Right forelimb (tissue), 1 donor: ENCODE measurements around the gene DGKZ.

Experiments
- DNase-seq: peaks from one replicate; pipeline ENCODE4 v3.0.0-alpha.2; 2018

Gene DGKZ

DNA sequence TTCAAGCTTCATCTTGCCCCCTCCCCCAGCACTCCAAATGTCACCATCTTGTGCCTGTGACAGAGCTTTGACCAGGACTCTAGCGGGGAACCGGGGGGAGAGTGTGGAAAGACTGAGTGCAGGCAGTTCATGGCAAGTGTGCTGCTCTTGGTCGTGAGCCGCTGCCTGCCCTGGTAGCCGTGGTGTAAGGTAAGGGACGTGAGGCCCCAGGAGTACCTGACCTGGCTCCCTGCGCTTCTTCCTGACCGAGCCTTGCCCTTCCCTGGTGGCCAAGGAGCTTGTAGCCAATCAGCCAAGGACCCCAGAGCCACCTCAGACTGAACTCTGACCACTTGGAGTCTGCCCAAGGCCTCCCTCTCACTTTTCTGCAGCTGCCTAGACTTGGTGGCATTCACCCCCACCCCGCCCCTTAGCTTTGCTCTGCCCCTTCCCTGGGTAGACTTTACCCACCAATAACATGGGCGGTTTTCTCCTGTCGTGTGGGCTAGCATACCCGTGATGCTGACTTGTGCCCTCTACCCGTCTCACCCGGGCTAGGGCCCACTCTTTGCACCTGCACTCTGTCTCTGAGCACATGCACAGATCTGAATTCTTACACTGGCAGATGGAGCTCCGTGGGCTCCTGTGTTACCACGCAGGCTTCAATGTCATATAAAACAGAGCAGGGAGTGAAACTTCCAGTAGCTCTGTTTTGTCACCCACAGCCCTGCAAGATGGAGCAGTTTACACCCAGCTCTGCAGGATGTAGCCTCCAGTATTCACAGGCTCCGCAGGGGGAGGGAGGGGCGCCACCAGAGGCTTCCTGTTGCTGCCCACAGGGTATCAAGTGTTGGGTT is 1.5 kb downstream of the DGKZ start:
- DNase-seq: no peak

GRCh38 chr11:46350695-46351094 is 3.4 kb downstream of the DGKZ start:
- DNase-seq: no peak

DNA sequence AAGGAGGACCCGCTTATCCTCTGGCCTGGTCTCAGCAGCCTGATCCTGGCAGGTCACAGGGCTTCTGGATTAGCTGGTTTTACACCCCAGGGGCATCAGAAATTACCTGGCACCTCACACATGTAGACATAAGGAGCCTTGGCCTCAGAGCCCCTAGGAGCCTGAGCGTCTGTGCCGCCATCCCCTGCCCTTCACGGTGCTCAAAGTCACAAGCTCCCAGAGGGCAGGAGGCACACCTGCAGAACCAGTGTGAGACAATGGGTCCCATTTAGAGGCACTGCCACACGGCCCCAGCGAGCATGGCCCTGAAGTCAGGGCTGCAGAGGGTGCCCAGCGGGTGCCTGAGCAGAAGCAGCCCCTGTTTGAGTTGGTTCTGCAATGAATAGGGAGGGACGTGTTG is 3.9 kb downstream of the DGKZ start:
- no peak for DNase-seq

DNA sequence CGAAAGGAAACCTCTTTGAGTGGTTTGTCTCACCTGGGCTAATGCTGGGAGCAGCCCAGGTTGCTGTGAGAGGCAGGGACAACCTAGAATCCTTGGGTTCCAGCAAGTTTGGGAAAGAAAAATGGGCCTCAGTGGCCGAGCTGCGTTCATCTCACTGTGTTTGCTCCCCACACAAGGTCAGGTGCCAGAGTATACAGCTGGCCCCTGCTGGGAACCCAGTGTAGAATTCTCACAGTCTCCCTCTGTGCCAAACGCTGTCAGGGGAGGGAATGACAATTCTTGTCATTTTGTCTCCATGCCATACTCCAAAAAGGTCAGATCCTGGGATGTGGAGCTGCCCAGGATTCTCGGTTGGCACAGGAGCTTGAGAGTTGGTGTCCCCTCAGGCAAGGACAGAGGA is 4.3 kb downstream of the DGKZ start:
- no peak for DNase-seq

DNA sequence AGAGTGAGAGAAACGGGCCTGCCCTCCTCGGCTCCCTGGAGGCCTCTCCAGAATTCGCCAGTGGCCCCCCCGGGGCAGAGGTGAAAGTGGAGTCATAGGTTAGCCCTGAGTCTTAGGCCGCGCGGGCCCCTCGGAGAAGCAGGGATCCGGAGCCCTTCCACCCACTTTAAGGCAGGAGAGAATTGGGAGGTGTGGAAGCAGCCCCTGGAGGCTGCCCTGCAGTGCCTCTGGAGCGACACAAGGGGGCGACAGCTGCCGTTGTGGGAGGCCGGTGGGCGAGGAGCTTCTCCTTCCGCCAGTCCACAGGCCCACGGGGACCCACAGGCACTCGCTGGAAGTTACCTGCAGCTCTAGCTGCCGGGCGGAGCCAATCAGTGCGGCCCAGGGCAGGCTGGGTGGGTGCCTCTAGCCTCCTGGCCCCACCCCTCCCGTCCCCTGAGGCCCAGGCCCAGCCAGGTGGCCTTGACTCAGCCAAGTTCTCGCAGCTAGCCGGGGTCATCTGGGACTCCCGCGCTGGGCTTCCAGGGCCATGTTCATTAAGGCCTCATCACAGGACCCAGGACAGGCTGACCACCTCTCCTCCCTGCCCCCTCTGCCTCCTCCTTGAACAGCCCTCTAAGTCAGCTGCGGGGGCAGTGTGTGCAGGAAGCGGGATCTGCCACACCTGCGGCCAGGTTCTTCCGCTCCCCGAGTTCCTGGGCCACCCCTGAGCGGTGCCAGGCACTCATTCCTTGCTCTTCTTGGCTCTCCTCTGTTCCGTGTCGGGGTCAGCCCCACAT is 5.0 kb downstream of the DGKZ start:
- DNase-seq: no peak

DNA sequence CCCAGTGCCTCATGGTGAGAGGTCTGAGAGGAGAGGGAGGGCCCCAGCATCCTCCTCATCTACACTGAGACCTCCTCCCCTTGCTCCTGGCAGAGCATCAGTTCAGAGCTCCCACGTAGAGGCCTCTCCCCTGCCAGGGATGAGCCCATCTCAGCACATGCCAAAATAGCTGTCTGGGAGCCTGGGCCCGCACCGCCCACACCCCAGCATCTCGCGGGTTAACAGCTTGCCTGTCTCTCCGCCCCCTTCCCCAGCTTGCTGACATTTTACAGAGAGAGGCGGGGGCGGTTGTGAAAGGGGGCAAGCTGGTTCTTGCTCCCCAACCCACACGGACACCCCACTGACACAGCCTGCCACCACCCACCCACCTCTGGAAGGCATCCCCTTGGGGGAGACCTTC is 6.4 kb downstream of the DGKZ start:
- DNase-seq: no peak

DNA sequence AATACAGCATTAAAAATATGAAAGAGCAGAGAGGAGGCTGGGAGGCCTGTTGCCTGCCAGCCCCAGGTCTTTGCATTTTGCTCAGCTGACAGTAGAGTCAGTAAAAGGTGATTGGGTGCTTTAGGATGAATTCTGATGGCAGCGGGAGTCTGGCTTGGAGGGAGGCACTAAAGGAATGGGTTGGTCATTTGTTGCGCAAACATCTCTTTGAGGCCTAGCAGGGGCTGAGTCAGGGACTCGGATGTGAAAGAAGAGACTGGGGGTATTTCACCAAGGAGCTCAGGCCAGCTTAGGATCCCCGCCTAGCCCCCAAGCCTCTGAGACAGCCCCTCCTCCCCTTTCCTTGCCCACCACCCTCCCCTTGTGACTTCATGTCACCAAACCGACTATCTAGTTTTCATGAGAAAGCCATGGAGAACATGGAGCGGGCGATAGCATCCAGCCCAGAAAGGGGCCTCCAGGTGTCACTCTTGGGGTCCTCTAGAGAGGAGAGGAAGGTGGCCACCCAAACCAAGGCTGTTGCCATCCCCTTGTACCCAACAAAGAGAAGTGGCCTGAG is 9.7 kb downstream of the DGKZ start:
- no peak for DNase-seq

DNA sequence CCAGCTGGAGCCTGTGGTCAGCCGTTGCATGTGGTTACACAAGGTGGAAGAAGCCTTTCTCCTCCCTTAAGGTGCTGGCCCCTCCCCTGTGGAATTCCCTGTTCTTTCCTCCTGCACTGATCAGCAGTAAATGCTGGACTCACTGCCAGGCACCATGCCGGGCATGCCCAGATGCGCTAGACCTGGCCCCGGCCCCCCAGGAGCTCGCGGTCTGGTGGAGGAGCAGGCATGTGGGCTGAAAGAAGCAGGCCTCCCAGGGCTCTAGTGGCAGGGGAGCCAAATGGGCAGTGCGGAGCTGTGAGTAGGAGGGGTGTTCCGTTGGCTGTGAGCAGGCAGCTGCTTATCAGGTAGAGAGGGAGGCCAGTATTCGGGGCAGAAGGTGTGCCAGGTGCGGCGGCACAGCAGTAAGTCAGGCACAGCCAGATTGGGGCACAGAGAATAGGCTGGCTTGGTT is 10.2 kb downstream of the DGKZ start:
- no peak for DNase-seq

- DNase-seq: no peak
Measured at GRCh38 chr11:46359953-46360352, 12.7 kb downstream of the DGKZ start.

DNA sequence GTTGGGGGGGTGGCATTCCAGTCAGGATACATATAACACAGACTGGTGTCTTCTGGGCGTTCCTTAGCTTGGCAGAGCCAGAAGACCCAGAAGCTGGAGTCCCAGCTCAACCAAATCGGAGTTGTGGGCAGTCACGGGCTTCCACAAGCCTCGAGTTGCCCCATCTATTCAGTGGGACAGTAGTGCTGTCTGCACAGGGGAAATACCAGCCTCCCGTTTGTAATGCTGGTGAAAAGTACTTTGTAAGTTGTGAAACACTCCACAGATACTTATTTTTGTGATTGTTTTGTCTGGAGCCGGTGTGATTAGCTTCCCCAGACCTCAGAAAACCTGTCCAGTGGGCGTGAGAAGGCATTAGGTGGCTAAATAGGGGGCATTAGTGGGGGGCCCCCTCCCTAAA is 13.6 kb downstream of the DGKZ start:
- no peak for DNase-seq

DNA sequence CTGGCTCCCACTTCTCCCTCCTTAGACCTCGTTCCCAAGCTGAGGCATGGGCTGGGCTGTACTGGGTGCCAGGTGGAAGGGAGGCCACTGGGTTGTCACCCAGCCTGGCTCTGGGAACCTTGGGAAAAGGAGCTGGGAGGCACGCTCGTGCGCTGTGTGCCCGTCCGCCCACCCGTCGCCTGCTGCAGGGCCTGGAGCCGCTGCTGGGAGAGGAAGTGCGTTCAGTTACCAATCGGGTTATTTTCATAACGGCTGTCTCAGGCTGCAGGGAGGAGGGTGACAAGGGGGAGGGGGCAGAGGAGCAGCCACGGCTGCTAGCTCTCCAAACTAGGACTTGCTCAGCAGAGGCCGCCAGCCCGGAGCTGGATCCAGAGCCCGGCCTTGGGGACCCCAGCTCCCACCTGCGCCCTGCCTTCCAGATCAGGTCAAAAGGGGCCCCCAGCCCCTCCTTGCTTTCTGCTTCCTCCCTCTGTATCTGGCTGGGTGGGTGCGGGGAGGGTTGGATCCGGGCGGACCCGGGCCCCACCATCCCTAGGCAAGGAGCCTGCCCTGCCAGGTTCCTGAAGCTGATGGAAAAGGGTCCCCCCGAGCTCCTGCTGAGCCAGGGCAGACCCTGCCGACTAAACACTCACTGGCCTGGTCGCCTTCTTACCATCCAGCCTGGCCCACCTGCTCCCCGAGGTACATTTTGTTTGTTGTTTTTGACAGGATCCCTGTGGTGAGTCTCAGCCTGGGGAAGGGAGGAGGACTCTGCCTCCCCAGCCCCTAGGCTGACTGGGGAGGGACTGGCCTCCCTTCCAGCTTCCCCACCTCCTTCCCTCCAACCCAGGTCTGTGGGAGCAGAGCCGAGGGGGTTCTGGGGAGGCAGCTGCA is 14.3 kb downstream of the DGKZ start:
- peak; percentile 76 for DNase-seq

DNA sequence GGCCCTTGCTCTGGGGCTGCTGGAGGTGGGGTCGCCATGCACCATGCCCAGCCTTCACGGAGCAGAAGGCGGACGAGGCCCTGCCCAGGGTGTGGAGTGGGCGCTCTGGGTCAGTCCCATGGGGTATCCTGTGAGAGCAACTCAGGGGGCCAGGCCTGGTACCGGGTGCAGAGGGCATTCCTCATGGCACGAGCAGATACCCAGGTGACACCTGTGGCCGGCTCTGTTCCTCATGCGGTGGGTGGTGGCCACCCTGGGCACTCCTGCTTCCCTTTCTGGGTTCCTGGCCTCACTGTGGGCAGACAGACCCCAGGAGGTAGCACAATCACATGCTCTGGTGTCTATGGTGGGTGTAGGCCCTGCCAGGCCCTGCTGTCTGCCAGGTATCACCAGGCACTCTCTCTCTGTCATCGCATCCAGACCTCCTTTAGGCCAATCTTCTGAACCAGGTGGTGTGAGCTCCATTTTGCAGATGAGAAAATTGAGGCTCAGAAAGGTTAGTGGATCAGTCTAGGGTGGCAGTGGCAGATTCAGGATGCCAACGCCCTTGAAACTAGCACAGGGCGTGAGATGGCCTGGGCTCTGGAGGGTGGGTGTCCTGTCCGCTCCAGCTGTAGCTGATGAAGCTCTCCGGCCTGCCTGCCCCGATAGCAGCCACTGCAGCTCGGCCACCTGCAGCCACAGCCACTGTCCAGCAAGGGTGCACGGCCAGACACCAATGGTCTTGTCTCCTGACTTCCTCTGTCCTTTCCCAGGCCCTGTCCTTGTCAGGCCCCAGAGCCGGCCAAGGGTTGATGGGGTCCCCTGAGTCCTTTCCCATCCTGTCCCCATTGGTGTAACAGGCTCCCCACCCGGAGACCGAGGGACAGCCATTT is 15.1 kb downstream of the DGKZ start:
- DNase-seq: no peak

GRCh38 chr11:46363031-46363407 is 15.8 kb downstream of the DGKZ start:
- no peak for DNase-seq

GRCh38 chr11:46363455-46364005 is 16.3 kb downstream of the DGKZ start:
- DNase-seq: no peak

GRCh38 chr11:46364056-46364455 is 16.8 kb downstream of the DGKZ start:
- no peak for DNase-seq

DNA sequence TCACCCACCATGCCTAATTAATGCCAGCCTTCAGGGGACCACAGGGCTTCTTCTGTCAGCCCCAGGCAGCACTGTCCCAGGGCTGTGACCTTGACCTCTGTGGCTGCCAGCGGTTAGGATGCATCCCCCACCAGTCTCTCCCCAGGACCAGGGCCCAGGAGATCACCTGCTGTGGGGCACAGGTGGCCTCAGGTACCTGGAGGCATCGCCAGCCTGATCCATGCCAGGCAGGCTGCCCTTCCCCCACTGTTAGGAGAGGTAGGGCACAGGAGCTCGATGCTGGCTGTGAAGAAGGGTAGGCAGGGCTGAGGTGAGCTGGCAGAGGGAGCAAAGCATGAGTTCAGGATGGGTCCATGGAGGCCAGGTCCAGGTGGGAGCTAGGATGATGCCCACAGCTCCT is 17.5 kb downstream of the DGKZ start:
- no peak for DNase-seq

GRCh38 chr11:46366260-46366659 is 19.0 kb downstream of the DGKZ start:
- no peak for DNase-seq

- DNase-seq: no peak
Measured at GRCh38 chr11:46366661-46367161, 19.4 kb downstream of the DGKZ start.

DNA sequence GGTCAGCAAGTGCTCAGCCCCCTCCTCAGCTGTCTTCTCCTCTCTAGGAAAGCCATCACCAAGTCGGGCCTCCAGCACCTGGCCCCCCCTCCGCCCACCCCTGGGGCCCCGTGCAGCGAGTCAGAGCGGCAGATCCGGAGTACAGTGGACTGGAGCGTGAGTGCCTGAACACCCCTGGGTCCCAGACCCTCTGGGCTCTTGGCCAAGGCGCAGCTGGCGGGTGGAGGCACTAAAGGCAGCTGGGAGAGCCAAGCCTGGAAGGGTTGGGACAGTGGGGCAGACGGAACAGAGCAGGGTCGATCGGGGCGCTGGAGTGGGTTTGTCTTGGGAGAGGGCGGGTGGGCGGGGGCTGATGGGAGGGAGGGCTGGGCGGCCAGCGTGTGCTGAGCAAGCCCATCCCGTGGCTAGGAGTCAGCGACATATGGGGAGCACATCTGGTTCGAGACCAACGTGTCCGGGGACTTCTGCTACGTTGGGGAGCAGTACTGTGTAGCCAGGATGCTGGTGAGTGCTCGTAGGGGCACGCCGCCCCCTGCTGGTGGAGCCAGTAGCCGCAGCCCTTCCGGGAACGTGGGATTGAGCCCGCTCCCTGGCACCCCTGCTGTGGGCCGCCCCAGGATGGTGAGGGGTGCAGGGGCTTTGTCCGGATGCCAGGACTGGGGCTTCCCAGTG is 20.1 kb downstream of the DGKZ start:
- peak; percentile 84 for DNase-seq

DNA sequence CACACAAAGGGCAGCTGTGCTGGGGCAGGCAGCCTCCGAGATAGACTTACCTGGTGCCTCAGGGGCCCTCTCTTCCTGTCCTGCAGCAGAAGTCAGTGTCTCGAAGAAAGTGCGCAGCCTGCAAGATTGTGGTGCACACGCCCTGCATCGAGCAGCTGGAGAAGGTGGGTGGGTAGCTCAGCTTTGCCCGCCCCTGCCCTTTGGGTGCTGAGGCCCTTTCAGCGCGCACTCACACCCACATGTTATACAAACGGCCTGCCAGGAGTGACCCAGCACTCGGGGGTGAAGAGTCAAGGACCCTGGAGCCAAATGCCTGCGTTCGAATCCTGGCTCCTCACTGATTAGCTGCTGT is 20.6 kb downstream of the DGKZ start:
- DNase-seq: no peak
